Stomach (tissue), 9 donors: Measurements from ENCODE around the gene CHRNA1. TPM values are rescaled to one million over a fixed set of nuclear protein-coding genes. Genes with fewer than 3 reads are reported as not detected.

ENCODE experiments used
- DNase-seq, 2 donors: peaks; one replicate each; pipeline versions ENCODE4 v3.0.0 to v3.0.0-alpha.2; 2013 to 2019
- H3K27ac ChIP-seq, 5 donors: fragments of 200-600 bp in 4 of 5; sonication (generic) in 4 of 5; one replicate each; pipeline ENCODE4 v1.5.1; 2013 to 2019; ENCODE audit warnings: mild to moderate bottlenecking in 1 of 5, moderate library complexity in 1 of 5
- H3K27me3 ChIP-seq, 3 donors: fragments of 200-600 bp; sonication (generic); one replicate each; pipeline ENCODE4 v1.5.1; 2017 to 2019; ENCODE audit warnings: mixed run types in 1 of 3
- H3K36me3 ChIP-seq, 4 donors: fragments of 200-600 bp; sonication (generic); 1 replicate in 3 of 4; 2 replicates in 1 of 4; pipeline ENCODE4 v1.5.1; 2016 to 2019
- H3K4me1 ChIP-seq, 4 donors: fragments of 200-600 bp; sonication (generic); one replicate each; pipeline ENCODE4 v1.5.1; 2016 to 2019
- H3K4me3 ChIP-seq, 4 donors: fragments of 200-600 bp; sonication (generic) in 3 of 4; one replicate each; pipeline ENCODE4 v1.5.1; 2016 to 2019; ENCODE audit warnings: mild to moderate bottlenecking in 1 of 4
- H3K9me3 ChIP-seq, 4 donors: fragments of 200-600 bp; sonication (generic); one replicate each; pipeline ENCODE4 v1.5.1; 2016 to 2019
- CTCF ChIP-seq, 7 experiments: fragments of 450-650 bp in 4 of 7; fragments of 200-600 bp in 3 of 7; sonication (generic) in 3 of 7; IDR thresholded peaks; one replicate each; pipeline ENCODE4 v1.5.1; 2016 to 2019; ENCODE audit warnings: antibody characterized with exemption in 7 of 7, control low read depth in 2 of 7, mild to moderate bottlenecking in 1 of 7
- EP300 ChIP-seq: sonication (generic); formaldehyde crosslinking; IDR thresholded peaks from one replicate; pipeline ENCODE4 v1.6.1; 2017; ENCODE audit warnings: antibody characterized with exemption
- POLR2A ChIP-seq, 4 donors: fragments of 450-650 bp; IDR thresholded peaks; one replicate each; pipeline ENCODE4 v1.6.1; 2016; ENCODE audit warnings: antibody characterized with exemption in 4 of 4, control low read depth in 2 of 4, mild to moderate bottlenecking in 1 of 4, moderate library complexity in 1 of 4
- POLR2AphosphoS5 ChIP-seq, 3 donors: sonication (generic); formaldehyde crosslinking; IDR thresholded peaks; one replicate each; pipeline ENCODE4 v1.6.1; 2016; ENCODE audit warnings: antibody characterized with exemption in 3 of 3
- WGBS, 5 donors: extraction: QIAGEN DNeasy Blood & Tissue Kit in 3 of 5; methylation state at CpG; one replicate each; pipeline versions ENCODE4 v1.1.5 to v1.1.7; 2013 to 2018; 5-methylcytosine and 5-hydroxymethylcytosine counted together
- intact Hi-C: fragments of 100-400 bp; cut with DNase I; formaldehyde crosslinking; loops from one replicate; pipeline ENCODE4 v1.15.1; 2023; ENCODE audit warnings: low total_unique reads
- polyA plus RNA-seq, 3 donors: library from polyadenylated mRNA; stranded (reverse); fragments of 200-250 nt; gene quantifications; one replicate each; pipeline ENCODE4 v1.2.3, GENCODE V29; 2013
- total RNA-seq, 5 donors: library from RNA; depleted of rRNA; stranded (reverse); fragments of >200 nt; gene quantifications; one replicate each; pipeline versions ENCODE4 v1.1.0 to v1.2.3, GENCODE V29; 2014 to 2016
- donor health status: healthy with polysubstance abuse.
- donor health status: Bipolar disorder and iron deficiency.
- donor health status: healthy.

CHRNA1 gene
- total and polyA plus RNA-seq, 8 donors: 0.46 TPM; not detected in 7

- H3K27me3 ChIP-seq: peaks cover 0 to 17% (median 0%) of the 10 kb centered on the region in 3 donors
- intact Hi-C loops: no loop called here
Measured at GRCh38 chr2:174722942-174723592, 41.2 kb downstream of the CHRNA1 start.

GRCh38 chr2:174719016-174719415 lies 45.3 kb downstream of the CHRNA1 start:
- intact Hi-C loops: no loop called here
- 62 to 72% (median 69%) methylated on average over 4 of the region's 4 CpGs for whole genome bisulfite sequencing, 5 donors
- no peaks in the 10 kb centered on the region for H3K36me3 ChIP-seq
- no peaks in the 10 kb centered on the region for H3K4me1 ChIP-seq
- H3K4me3 ChIP-seq: no peak overlapping the region
- no peaks in the 10 kb centered on the region for H3K27me3 ChIP-seq
- TF ChIP-seq POLR2AphosphoS5 (IDR thresholded peaks at IDR 0.05) (no peak), CTCF (IDR thresholded peaks at IDR 0.05) (no peak), POLR2A (IDR thresholded peaks at IDR 0.05) (no peak), EP300 (no peak)
- DNase-seq: no peak
- H3K27ac ChIP-seq: no peak overlapping the region
- no peaks in the 10 kb centered on the region for H3K9me3 ChIP-seq

More at GRCh38 chr2:174722942-174723592, 41.2 kb downstream of the CHRNA1 start:
- no peak for DNase-seq
- Histone ChIP-seq H3K4me1 (no peaks in the 10 kb centered on the region), H3K36me3 (no peaks in the 10 kb centered on the region), H3K9me3 (no peaks in the 10 kb centered on the region), H3K27ac (no peak overlapping the region), H3K4me3 (no peak overlapping the region)
- 91 to 100% (median 100%) methylated on average over 1 of the region's 1 CpG for WGBS, 5 donors
- no peak for TF ChIP-seq EP300
- no peak for TF ChIP-seq POLR2A (IDR thresholded peaks at IDR 0.05)
- TF ChIP-seq CTCF (IDR thresholded peaks at IDR 0.05): no peak
- no peak for TF ChIP-seq POLR2AphosphoS5 (IDR thresholded peaks at IDR 0.05)

- H3K4me1 ChIP-seq: no peaks in the 10 kb centered on the region
- H3K27ac ChIP-seq: no peak overlapping the region
- H3K4me3 ChIP-seq: no peak overlapping the region
- no peaks in the 10 kb centered on the region for H3K36me3 ChIP-seq
- WGBS, 5 donors: 27 to 74% (median 59%) methylated on average over 4 of the region's 4 CpGs
- no peak for DNase-seq
- no peak for TF ChIP-seq POLR2AphosphoS5 (IDR thresholded peaks at IDR 0.05)
- TF ChIP-seq EP300: no peak
- no peak for TF ChIP-seq CTCF (IDR thresholded peaks at IDR 0.05)
- no peaks in the 10 kb centered on the region for H3K27me3 ChIP-seq
- intact Hi-C loops: no loop called here
- H3K9me3 ChIP-seq: no peaks in the 10 kb centered on the region
Measured at GRCh38 chr2:174718591-174718990, 45.7 kb downstream of the CHRNA1 start.

- no peak overlapping the region for H3K27ac ChIP-seq
- H3K36me3 ChIP-seq: no peaks in the 10 kb centered on the region
- no peak for DNase-seq
- H3K27me3 ChIP-seq: no peaks in the 10 kb centered on the region
- H3K4me3 ChIP-seq: no peak overlapping the region
- no peaks in the 10 kb centered on the region for H3K9me3 ChIP-seq
- TF ChIP-seq CTCF (IDR thresholded peaks at IDR 0.05) (no peak), EP300 (no peak), POLR2A (IDR thresholded peaks at IDR 0.05) (no peak), POLR2AphosphoS5 (IDR thresholded peaks at IDR 0.05) (no peak)
- 82 to 95% (median 91%) methylated on average over 3 of the region's 3 CpGs for WGBS, 5 donors
- intact Hi-C loops: no loop called here
- no peaks in the 10 kb centered on the region for H3K4me1 ChIP-seq
Measured at GRCh38 chr2:174717916-174718315, 46.4 kb downstream of the CHRNA1 start.
